Epithelial cell of proximal tubule (primary cell): ENCODE measurements around the gene EIF5A. TPM values are rescaled to one million over a fixed set of nuclear protein-coding genes. Genes with fewer than 3 reads are reported as not detected.

ENCODE experiments used
- DNase-seq: peaks from one replicate; pipeline ENCODE4 v3.0.0-alpha.2; 2011; ENCODE audit warnings: low read depth
- H3K4me3 ChIP-seq: 2 replicates; pipeline ENCODE4 v1.5.1; 2011; ENCODE audit warnings: low read depth, mild to moderate bottlenecking, low read length
- CTCF ChIP-seq: conservative IDR thresholded peaks from 2 replicates; pipeline ENCODE4 v1.5.1; 2012; ENCODE audit warnings: low read depth, mild to moderate bottlenecking, low read length
- total RNA-seq: library from RNA; depleted of rRNA; stranded (reverse); fragments of >200 nt; gene quantifications from 2 replicates; pipeline ENCODE4 v1.2.3, GENCODE V29; 2015

EIF5A gene
- total RNA-seq, 1 donor from 2014 or later: 353 TPM

GRCh38 chr17:7323731-7324437, 16.5 kb downstream of the EIF5A start:
- peak; percentile 63 for TF ChIP-seq CTCF
- no peak for DNase-seq
- no peak overlapping the region for H3K4me3 ChIP-seq

- H3K4me3 ChIP-seq: no peak overlapping the region
- TF ChIP-seq CTCF: no peak
- DNase-seq: no peak
Measured at GRCh38 chr17:7324438-7324779, 17.0 kb downstream of the EIF5A start.

GRCh38 chr17:7325031-7325528, 17.7 kb downstream of the EIF5A start:
- no peak overlapping the region for H3K4me3 ChIP-seq
- TF ChIP-seq CTCF: no peak
- DNase-seq: no peak

- H3K4me3 ChIP-seq: no peak overlapping the region
- no peak for DNase-seq
- TF ChIP-seq CTCF: no peak
Measured at GRCh38 chr17:7326186-7326585, 18.8 kb downstream of the EIF5A start.

- no peak for TF ChIP-seq CTCF
- H3K4me3 ChIP-seq: no peak overlapping the region
- no peak for DNase-seq
Measured at GRCh38 chr17:7327056-7327455, 19.6 kb downstream of the EIF5A start.

GRCh38 chr17:7327501-7327900, 20.1 kb downstream of the EIF5A start:
- no peak overlapping the region for H3K4me3 ChIP-seq
- TF ChIP-seq CTCF: no peak

GRCh38 chr17:7328009-7328408, 20.6 kb downstream of the EIF5A start:
- no peak for TF ChIP-seq CTCF
- no peak for DNase-seq
- H3K4me3 ChIP-seq: peak overlapping the region; percentile 97

More at GRCh38 chr17:7327501-7327900, 20.1 kb downstream of the EIF5A start:
- DNase-seq: no peak
